Measurements from ENCODE around the gene FBXO24.
"Not testable (repeated sequence)": the region's sequence is repeated elsewhere in the genome, so short reads cannot be mapped to it uniquely, and the experiment has no call there.

The FBXO24 gene, protein sequence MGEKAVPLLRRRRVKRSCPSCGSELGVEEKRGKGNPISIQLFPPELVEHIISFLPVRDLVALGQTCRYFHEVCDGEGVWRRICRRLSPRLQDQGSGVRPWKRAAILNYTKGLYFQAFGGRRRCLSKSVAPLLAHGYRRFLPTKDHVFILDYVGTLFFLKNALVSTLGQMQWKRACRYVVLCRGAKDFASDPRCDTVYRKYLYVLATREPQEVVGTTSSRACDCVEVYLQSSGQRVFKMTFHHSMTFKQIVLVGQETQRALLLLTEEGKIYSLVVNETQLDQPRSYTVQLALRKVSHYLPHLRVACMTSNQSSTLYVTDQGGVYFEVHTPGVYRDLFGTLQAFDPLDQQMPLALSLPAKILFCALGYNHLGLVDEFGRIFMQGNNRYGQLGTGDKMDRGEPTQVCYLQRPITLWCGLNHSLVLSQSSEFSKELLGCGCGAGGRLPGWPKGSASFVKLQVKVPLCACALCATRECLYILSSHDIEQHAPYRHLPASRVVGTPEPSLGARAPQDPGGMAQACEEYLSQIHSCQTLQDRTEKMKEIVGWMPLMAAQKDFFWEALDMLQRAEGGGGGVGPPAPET

DNA sequence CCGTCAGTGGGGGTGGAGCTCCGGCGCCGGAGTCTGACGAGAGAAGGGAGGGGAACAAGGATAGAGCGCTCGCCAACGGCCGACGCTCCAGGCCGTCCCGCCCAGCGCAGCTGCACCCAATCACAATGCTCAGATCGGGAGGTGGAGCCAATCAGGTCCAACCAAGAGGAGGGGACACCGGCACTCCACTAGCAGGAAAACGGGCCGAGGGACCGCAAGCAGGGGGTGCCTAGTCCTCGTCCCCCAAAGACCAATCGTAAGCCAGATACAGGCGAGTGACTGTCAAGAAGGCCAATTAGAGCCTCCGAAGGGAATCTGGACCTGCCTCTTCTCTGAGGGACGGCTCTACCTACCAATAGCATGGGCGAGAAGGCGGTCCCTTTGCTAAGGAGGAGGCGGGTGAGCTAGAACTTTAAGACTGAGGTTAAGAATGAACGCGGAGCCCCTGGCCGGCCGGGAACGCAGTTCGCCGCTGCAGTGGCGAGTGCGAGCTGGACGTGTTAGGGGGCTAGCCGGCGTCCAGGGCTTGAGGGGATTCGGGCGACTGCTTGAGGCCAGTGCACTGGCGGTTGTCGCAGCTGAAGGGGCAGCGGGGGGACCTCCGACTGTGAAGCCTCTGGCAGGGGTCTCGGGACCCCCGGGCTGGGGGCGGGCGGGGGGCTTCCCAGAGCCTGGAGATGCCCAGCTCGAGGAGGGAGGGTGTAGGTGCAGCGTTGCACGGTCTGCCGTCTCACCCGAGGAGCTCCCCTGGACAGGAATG lies at the start of gene FBXO24:
TSS of gene FBXO24 (plus strand) at position 63 of the 760 bp plus-strand sequence. CDS start at position 361, 298 bp downstream.
- peak; percentile 99 for DNase-seq

DNA sequence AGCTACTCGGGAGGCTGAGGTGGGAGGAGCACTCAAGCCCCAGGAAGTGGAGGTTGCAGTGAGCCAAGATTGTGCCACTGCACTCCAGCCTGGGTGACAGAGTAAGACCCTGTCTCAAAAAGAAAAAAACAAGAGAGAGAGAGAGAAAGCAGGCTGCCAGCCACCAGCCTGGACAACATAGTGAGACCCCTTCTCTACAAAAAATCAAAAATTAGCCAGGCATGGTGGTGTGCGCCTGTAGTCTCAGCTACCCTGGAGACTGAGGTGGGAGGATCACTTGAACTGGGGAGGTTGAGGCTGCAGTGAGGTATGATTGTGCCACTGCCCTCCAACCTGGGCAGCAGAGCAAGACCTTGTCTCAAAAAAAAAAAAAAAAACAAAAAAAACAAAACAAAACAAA lies 49.4 kb upstream of the FBXO24 start:
- DNase-seq, result not testable (repeated sequence)

DNA sequence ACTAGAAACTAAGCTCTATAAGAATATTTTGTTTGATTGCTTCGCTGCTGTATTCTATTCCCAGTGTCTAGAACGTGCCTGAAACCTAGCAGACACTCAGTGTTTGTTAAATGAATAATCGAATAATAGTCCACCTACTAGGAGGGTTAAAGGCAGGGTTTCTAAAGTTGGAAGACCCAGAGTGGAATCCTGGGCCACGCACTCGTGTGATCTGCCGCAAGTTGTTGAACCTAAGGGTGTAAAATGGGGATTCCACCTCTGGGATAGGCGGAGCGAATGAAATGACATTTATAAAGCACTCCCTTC lies 47.8 kb upstream of the FBXO24 start:
- DNase-seq, result no peak

DNA sequence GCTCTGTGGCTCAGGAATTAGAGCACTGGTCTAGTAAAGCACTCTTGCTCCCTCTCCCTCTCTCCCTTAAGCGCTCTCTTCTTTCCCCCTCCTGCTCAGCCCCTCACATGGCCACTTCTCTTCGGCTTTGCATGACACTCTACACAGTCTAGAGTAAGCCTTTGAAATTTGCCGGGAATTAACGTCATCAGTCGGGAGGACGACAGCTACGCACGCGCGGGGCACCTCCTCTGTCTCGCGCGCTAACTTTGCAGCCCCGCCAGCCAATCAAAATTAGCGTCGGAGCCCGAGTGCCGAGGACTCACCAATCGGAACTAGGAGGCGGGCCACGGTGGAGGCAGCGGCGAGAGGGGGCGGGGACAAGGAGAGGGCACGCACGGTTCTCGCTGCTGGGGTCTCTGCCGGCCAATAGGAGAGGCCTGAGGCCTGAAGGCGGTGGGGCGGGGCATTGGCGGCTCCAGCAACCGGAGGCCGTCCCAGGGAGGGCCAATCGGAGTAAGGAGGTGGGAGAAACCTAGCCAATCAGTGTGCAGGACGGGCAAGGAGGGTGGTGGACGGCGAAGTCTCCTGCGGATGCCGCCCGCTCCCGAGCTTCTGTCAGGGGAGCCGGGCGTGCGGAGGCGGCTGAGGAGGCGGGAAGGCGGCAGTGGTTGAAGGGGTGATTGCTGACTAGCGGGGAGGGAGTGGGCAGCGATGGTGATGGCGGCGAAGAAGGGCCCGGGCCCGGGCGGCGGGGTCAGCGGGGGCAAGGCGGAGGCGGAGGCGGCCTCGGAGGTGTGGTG lies 47.3 kb upstream of the FBXO24 start, which contains the start of gene AGFG2:
TSS of gene AGFG2 (plus strand) at position 550 of the 782 bp plus-strand sequence. CDS start at position 694, 144 bp downstream.
- peak; percentile 99 for DNase-seq

DNA sequence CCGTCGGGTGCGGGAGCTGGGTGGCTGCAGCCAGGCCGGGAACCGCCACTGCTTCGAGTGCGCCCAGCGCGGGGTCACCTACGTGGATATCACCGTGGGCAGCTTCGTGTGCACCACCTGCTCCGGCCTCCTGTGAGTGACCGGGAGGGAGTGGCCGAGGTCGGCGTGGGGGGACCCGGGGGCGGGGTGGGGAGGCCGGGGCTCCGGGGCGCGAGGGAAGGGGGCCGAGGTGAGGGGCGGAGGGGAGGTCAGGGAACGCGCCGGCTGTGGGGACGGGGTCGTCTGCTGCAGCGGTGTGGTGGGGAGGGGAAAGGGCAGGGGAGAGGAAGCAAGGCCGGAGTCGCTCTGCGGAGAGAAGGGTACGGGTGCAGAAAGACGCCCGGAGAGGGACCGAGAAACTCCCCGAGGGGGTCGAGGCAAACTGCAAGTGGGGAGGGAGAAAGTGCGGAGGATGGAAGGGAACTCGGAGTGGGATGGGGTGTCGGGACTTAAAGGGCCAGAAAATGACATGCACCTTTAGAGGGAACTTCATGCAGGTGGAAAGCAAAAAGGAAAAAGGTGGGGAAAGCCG lies 46.6 kb upstream of the FBXO24 start:
- DNase-seq, result no peak

DNA sequence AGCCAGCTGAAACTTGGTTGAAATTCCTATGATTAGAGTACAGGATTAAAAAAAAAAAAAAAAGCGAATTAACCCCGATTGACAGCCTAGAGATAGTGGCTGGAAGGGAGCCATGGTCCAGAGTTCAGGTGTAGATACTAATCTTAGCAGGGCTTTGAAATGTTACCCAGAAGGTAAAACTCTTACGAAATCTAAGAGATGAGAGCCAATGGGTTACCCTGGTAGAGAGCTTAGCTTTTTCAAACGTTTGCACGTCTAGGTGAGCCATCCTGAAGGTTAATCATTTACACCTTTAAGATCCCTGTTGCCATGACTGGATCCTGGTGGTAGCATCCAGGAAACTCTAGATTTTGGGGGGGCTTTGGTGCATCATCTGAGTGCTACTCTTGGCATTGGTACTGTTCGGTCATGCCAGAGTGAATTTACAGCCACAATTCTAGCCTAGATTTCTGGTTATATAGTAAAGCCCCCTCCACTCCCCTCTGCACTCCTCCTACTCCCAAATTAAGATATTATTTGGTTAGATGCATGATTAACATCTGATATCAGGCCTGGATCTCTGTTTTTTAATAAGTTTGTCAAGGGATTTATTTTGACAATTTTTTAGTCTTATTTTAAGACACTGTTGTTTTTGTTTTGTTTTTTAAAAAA lies 45.9 kb upstream of the FBXO24 start:
- no peak for DNase-seq

DNA sequence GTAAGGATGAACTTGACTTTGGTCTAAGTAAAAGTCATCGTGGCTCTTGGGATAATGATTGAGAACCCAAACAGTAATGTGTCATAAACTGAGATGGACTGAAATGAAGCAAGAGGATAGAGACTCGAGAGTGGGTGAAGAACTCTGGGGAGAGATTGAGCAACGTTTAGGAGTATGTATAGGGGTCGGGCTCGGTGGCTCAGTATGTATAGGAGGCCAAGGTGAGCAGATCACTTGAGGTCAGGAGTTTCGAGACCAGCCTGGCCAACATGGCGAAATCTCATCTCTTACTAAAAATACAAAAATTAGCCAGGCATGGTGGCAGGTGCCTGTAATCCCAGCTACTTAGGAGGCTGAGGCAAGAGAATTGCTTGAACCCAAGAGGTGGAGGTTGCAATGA lies 44.8 kb upstream of the FBXO24 start:
- DNase-seq, result not testable (repeated sequence)

DNA sequence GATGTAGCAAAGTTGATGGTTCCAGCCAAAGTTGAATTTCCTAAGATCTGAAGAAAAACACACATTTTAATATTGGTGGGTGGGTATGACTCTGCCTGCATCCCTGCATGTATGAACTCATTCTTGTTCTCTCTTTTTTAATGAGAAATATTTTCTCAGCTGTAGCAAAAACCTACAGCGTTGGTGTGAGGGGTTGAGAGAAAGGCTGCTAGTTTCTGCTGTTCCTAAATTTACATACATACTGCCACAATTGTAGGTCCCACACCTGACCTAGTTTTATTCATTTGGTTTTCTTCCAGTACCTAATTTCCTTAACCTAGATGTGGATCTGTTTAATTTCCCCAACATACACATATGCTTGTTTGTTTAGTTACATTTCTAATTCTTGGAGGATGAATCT lies 42.5 kb upstream of the FBXO24 start:
- no peak for DNase-seq

DNA sequence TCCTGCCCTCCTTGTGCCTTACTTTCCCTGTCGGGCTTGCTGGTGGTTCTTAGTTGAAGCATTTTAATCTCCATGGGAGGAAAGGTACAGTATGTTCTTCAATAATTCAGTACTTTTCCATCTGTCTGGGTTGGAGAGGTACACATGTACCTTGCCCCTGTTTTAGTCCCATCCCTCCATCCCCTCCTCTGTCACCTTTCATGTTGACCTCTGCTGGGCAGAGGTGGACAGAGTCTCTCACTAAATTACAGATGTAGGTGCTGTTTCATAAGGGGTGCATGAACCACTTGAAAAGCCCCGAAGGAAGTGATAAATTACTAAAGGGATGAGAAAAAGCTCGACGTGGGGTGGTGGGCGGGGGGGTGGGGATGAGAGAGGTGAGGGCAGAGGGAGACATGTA lies 41.7 kb upstream of the FBXO24 start:
- no peak for DNase-seq

DNA sequence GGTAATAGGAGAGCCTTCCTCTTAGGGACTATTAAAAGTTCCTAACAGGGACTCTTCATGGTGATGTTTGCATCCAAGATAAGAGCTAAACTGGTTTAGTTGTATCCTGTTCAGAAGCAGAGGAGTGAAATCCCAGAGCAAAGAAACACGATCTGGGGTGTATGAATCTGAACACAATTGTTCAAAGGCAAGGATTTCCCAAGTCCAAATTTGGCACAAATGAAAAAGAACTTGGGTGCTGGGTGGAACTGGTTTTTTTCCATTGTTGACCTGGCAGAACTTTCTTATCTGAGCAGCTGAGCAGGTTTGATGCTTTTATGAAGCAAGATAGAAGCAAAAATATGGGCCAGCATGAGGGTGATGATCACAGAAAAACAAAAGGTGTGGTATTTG lies 41.2 kb upstream of the FBXO24 start:
- DNase-seq, result no peak

DNA sequence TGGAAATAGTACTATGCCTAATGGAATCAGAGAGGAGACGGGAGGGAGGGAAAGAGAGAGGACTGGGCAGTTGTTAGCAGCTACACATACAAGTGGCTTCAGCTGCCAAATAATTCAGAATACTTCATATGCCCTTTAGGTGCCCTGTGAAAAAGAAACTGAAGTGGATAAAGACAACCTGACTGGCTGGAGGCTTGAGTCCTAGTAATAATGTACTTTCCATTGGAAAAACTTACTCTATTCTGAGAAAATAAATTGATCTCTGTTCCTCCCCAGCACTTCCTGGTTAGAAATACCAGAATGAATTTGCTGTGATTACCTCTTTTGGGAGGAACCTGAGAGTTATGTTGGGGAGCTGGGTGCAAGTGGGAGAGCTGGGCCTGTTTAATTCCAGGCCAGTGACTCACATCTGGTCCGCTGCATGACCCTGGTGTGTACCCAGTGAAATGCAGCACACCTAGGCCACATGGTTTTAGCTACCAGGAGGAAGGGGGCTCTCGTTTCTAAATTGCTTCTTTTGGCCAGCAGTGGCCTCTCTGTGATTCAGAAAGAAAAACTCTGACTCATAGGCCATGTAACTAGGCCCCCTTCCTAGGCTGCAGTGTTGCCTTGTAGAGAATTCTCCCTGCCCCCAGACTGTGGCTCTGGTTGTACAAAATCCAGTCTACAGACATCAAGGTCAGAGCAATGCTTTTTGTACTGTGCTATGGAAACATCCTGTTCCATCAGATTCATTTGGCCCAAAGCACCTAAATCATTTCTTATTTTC lies 40.6 kb upstream of the FBXO24 start:
- DNase-seq, result no peak

DNA sequence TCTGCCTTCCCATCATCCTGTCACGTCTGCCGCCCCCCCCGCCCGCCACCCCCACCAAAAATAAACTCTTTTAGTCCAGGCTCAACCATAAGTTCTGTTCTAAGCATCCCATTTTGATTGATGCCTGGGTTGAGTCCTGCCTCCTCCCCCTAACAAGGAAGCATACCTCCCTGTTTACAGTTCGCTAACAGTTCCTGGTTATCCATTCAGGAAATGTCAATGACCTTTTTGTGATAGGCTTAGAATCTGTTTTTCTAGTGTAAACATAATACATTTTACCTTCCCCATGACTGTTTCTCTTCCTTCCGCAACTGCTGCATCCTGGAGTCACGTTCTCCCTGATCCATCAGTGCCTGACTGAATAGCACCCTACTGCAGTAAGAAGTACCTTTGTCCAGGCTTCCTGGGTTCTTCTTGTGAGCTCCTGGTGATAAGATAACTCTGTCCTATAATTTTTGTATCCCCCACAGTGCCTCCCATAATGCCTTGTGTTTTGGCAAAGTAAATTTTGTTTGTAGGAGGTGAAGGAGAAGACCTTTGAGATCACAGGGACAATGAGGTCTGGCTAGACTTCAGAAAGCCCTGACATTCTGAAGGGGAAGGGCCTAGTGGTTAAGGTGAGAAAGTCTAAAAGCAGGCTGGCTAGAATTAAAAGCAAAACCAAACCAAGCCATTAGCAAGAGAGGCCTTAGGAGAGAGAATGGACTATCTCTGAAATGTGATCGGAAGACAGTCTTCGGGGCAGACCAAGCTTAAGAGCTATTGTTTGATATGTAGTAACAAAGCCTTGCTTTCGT lies 39.8 kb upstream of the FBXO24 start:
- DNase-seq, result no peak

DNA sequence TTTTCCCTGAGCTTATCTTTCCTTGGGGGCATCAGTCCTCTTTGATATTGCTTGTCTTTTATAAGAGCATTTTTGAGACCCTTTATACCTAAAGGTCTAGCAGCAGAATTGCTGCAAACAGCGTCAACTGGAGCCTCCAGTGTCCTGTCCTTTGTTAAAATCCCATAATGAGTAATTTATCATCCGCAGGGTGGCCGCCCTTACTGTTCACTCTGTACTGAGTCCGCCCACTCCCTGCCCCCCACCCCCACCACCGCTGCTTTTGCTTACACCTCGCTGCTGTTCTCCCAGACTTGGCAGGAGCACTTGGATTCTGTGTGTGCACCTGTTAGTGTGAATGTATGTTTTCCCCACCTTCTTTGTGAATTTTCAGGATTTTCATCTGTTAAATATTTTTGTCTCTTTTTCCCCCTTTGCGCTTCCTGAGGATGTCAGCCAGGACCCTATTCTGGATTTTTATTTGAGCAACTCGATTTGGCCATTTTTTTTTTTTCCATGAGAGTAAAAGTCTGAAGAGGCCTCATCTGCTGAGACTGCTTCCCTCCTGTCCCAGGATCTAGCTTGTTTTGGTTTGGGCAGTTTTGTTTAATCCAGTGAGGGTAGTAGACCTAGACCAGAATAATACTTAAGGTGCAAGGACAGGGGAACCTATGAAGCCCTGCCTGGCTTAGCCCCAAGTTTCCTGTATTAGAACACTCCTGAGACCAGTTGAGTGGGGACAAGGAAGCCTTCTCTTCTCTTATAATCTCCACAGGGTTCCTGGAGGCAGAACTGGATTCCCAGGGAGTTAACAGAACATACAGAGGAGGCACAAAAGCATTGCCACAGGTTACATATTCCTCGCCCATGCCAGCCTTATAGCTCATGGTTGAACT lies 39.0 kb upstream of the FBXO24 start:
- no peak for DNase-seq

DNA sequence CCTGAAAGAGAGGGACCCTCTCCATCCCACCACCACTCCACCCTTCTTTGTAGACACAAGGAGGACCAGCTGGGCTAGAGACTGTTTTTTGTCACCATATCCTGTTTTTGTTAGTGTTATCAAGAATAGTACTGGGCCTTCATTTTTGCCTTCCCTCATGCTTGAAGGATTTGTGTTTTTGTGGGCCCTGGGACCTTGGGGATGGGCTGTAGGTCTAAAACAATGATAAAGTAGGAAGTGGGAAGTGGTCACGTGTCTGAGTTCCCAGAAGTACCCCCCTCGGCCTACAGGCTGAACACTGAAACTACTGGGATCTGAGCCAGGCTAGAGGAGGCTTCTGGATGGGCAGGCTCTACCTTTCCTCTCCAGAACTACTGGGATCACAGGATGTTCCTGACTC lies 38.3 kb upstream of the FBXO24 start:
- DNase-seq, result no peak

DNA sequence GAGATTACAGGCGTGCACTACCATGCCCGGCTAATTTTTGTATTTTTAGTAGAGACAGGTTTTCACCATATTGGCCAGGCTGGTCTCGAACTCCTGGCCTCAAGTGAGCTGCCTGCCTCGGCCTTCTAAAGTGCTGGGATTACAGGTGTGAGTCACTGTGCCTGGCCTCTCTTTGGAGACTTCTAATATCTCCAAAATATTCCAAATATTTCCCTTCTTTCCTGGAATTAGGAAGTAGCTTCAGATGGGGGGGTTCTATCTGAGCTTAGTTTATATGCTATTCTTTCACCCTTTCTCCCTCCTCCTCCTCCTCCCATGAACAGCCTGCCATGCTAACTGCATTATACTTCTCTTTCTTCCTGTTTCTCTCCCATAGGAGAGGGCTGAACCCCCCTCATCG lies 37.7 kb upstream of the FBXO24 start:
- not testable (repeated sequence) for DNase-seq

DNA sequence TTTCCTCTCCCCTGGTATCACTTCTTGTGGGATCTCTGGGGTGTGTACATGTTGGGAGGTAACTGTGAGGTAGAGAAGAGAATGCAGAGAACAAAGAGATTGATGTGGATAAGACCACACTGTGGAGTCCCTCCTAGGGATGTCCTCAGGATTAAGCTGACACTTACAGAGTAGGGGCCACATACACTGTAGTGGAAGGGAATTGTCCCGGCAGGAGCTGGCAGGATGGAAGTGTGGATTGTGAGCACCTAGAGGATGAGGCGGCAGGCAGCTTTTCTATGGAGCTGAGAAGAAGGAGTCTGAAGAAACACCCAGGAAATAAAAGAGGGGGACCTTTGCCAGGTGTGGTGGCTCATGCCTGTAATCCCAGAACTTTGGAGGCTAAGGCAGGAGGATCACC lies 33.6 kb upstream of the FBXO24 start:
- no peak for DNase-seq

DNA sequence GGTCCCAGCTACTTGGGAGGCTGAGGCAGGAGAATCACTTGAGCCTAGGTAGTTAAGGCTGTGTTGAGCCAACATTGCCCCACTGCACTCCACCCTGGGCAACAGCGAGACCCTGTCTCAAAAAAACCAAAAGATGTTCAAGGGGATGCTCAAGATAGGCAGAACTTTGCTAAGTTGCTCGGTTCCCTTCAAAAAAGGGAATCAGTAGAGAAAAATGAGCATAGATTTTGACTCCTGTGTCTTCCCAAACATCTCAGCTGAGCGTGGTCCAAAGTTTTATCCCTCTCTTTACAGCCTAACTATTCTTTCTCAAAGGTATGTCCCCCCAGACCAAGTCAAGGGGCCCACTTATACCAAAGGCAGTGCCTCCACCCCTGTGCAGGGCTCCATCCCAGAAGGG lies 33.1 kb upstream of the FBXO24 start:
- no peak for DNase-seq

DNA sequence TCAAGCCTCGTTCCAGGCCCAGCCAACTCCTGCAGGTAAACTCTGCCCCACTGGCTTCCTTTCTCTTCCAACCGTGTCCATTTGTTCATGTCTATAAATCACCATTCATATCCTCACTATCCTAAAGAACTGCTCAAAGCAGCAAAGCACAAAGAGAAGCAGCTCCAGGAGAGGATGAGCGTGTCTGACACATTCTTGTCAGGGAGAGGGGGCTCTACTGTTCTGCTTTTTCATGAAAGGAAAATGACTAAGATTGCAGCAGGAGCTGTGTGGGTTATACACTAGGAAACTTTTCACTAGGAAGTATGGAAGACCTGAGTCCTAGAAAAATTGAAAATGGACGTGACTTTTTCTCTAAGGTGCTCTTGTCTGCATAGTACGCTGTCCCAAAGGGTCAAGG lies 30.4 kb upstream of the FBXO24 start:
- DNase-seq, result no peak

DNA sequence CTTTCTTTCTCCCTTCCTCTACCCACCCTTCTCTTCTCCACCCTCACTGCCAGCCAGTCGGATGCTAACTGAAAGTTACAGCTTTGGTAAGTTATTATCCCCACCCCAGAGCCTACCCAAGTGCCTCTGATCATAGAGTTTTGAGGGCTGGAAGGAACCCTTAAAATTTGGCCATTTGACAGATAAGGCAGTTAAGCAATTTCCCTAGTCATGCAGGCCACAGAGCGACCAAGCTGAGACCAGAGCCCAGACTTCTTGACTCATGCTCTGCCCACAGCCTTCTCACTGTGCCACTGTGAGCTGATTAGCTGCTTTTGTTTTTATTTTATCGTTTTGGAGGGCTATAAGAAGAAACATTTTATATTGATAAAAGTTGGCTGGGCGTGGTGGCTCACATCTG lies 29.6 kb upstream of the FBXO24 start:
- DNase-seq, result no peak

DNA sequence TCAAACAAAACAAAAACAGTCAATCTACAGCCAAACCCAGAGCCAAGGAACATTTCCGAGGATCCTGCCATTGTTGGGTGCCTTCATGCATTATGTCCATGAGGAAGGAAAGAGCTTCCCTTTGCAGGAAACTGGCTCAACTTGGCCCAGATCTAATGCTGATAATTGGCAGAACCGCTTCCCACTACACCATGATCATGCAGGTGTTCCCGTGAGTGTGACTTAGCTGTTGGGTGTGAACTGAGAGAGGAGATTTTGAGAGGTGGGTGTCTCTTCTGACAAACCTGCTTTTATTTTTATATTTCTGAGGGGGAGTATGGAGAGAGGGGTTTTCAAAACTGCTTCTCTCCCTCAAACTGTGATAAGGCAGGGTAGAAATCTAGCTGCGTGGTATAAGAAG lies 27.0 kb upstream of the FBXO24 start:
- no peak for DNase-seq

Measured in NCI-H526 treated with DMSO at 0.1 percent for 48 hours (cell line).